Thyroid gland (tissue), 4 donors: ENCODE results near the gene CDC14B. TPM values are rescaled to one million over a fixed set of nuclear protein-coding genes. Genes with fewer than 3 reads are reported as not detected.

Experiments
- DNase-seq, 2 donors: peaks; one replicate each; pipeline ENCODE4 v3.0.0-alpha.2; 2019
- H3K27ac ChIP-seq, 3 donors: fragments of 200-600 bp; sonication (generic); 1 replicate in 2 of 3; 2 replicates in 1 of 3; pipeline ENCODE4 v1.5.1; 2016 to 2019; ENCODE audit warnings: mild to moderate bottlenecking in 1 of 3, moderate library complexity in 1 of 3
- H3K27me3 ChIP-seq: fragments of 200-600 bp; sonication (generic); one replicate; pipeline ENCODE4 v1.5.1; 2019
- H3K36me3 ChIP-seq, 2 donors: fragments of 200-600 bp; sonication (generic); one replicate each; pipeline ENCODE4 v1.5.1; 2016 to 2019
- H3K4me1 ChIP-seq, 2 donors: fragments of 200-600 bp; sonication (generic); one replicate each; pipeline ENCODE4 v1.5.1; 2017 to 2019
- H3K4me3 ChIP-seq, 3 donors: fragments of 200-600 bp; sonication (generic); replicated peaks in 1 of 3; 1 replicate in 2 of 3; 2 replicates in 1 of 3; pipeline ENCODE4 v1.5.1; 2016; ENCODE audit warnings: mild to moderate bottlenecking in 1 of 3
- H3K9me3 ChIP-seq: fragments of 200-600 bp; sonication (generic); one replicate; pipeline ENCODE4 v1.5.1; 2017
- POLR2A ChIP-seq, 2 donors: fragments of 450-650 bp; IDR thresholded peaks; one replicate each; pipeline ENCODE4 v1.6.1; 2017; ENCODE audit warnings: antibody characterized with exemption in 2 of 2, mild to moderate bottlenecking in 2 of 2, moderate library complexity in 1 of 2
- WGBS, 2 donors: methylation state at CpG; one replicate each; pipeline ENCODE4 v1.1.5; 2017; 5-methylcytosine and 5-hydroxymethylcytosine counted together
- intact Hi-C: fragments of 100-400 bp; cut with DNase I; formaldehyde crosslinking; loops from one replicate; pipeline ENCODE4 v1.15.1; 2023
- total RNA-seq, 4 donors: library from RNA; depleted of rRNA; stranded (reverse); fragments of >200 nt; gene quantifications; one replicate each; pipeline ENCODE4 v1.2.3, GENCODE V29; 2016
- TF ChIP-seq, protein P1 (sequence below), 6 experiments: fragments of 200-600 bp in 3 of 6; fragments of 450-650 bp in 3 of 6; sonication (generic) in 3 of 6; IDR thresholded peaks; one replicate each; pipeline ENCODE4 v1.5.1; 2016 to 2019; ENCODE audit warnings: antibody characterized with exemption in 6 of 6, mild to moderate bottlenecking in 2 of 6, inconsistent platforms in 1 of 6, moderate library complexity in 1 of 6

Gene CDC14B
- total RNA-seq, 4 donors from 2014 or later, result 39.7 to 87.4 (median 56.3) TPM

DNA sequence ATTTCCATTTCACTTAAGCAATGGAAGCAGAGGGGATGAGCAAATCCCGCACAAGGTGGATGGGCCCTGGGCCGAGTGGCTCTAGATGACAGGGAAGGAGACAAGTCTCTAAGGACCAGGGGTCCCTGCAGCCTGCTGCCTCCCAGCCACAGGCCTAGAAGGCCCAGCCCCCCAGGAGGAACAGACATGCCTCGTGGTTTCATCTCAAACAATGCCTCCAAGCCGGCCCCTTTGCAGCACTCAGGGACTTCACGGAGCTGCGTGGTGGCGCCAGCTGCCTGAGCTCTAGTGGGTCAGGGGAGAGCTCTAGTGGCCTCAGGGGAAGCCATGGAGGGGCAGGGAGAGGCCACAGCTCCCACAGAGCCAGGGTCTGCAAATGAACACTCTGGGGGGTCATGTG lies 120.8 kb downstream of the CDC14B start:
- no peak for TF ChIP-seq POLR2A (IDR thresholded peaks at IDR 0.05)
- TF ChIP-seq, protein P1, sequence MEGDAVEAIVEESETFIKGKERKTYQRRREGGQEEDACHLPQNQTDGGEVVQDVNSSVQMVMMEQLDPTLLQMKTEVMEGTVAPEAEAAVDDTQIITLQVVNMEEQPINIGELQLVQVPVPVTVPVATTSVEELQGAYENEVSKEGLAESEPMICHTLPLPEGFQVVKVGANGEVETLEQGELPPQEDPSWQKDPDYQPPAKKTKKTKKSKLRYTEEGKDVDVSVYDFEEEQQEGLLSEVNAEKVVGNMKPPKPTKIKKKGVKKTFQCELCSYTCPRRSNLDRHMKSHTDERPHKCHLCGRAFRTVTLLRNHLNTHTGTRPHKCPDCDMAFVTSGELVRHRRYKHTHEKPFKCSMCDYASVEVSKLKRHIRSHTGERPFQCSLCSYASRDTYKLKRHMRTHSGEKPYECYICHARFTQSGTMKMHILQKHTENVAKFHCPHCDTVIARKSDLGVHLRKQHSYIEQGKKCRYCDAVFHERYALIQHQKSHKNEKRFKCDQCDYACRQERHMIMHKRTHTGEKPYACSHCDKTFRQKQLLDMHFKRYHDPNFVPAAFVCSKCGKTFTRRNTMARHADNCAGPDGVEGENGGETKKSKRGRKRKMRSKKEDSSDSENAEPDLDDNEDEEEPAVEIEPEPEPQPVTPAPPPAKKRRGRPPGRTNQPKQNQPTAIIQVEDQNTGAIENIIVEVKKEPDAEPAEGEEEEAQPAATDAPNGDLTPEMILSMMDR (IDR thresholded peaks at IDR 0.05), result no peak
- no peaks in the 10 kb centered on the region for H3K27me3 ChIP-seq

DNA sequence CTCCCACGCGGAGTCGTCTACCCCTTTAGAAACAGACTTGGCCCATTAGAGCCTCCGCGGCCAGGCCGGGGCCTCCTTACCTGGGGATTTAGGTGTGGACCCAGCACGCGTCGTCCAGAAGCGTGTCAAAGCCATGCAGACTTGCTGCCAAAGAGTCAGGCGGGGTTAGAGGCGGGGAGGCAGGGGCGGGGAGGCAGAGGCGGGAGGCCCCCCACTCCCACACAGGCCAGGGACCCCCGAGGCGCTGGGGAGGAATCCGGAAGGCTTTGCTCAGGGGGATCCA lies 122.6 kb downstream of the CDC14B start:
- 95 to 96% methylated on average over 6 to 17 of the region's 17 CpGs for WGBS, 2 donors

More for the DNA sequence above, 120.8 kb downstream of the CDC14B start:
- Histone ChIP-seq H3K27ac (no peak overlapping the region), H3K9me3 (no peaks in the 10 kb centered on the region), H3K4me1 (no peaks in the 10 kb centered on the region), H3K36me3 (no peaks in the 10 kb centered on the region), H3K4me3 (no peak overlapping the region)
- DNase-seq, result no peak
- 57 to 83% methylated on average over 4 to 7 of the region's 7 CpGs for WGBS, 2 donors
- intact Hi-C loops, result no loop called here

DNA sequence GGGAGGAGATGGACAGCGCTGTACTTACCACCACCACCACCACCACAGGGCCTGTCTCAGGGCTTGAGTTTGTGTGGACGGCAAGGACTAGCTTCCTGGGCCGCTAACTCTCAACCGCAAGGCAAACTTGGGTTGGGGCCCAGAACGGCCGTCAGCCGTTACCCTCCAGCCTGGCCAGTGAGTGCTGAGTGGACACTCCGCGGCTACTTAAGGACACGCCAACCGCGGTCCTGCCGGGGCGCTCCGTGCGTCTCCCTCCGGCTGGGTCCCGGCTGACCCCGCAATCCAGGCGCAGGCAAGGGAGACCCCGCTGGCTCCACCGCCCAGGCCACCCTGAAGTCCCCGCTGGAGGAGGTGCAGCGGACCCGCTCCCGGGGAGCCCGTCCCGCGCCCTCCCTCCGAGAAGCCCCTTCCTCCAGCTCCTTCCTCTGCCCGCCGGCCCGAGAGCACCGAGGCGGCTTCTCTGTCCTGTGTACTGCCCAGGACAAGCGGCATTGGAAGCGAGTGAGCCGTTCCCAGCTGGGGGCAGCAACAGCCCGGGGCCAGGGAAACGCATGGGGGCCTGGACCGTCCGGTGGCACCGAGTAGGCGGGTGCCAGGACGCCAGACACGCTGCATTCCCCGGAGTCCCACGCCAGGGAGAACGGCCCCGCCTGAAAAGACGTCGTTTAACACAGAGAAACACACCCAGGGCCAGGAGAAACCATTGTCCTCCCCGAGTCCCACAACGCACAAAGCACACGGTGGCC lies 123.1 kb downstream of the CDC14B start:
- Histone ChIP-seq H3K9me3 (no peaks in the 10 kb centered on the region), H3K4me3 (no peak overlapping the region), H3K4me1 (peaks cover 0 to 7% of the 10 kb centered on the region in 2 donors), H3K27ac (no peak overlapping the region), H3K27me3 (no peaks in the 10 kb centered on the region), H3K36me3 (no peaks in the 10 kb centered on the region)
- intact Hi-C loops, result no loop called here
- DNase-seq, result no peak
- 97% methylated on average over 30 to 44 of the region's 55 CpGs for WGBS, 2 donors
- TF ChIP-seq, protein P1 (IDR thresholded peaks at IDR 0.05), result no peak
- TF ChIP-seq POLR2A (IDR thresholded peaks at IDR 0.05), result no peak

More for the DNA sequence above, 122.6 kb downstream of the CDC14B start:
- H3K4me3 ChIP-seq, result no peak overlapping the region
- TF ChIP-seq, protein P1 (IDR thresholded peaks at IDR 0.05), result no peak
- no peak for TF ChIP-seq POLR2A (IDR thresholded peaks at IDR 0.05)
- no peaks in the 10 kb centered on the region for H3K36me3 ChIP-seq
- peaks cover 0 to 2% of the 10 kb centered on the region in 2 donors for H3K4me1 ChIP-seq
- intact Hi-C loops, result no loop called here
- no peak for DNase-seq
- no peaks in the 10 kb centered on the region for H3K27me3 ChIP-seq
- no peaks in the 10 kb centered on the region for H3K9me3 ChIP-seq
- H3K27ac ChIP-seq, result no peak overlapping the region

DNA sequence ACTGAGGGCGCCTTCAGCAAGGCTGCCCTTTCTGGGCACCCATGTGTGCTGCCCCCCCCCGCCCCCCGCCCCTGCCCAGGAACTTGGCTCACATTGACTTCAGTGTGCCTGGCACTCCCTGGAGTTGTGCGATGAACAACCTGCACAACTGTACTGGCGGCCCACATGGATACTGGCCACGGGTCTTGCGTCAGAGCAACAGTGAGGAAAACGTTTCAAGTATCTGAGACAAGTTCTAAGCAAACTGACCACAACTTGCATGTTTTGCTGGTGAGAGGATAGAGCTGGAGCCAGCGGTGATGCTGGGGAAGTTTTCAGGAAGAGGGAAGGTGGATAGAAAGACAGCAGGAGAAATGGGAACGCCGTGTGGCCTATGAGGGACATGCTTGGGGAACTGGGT lies 124.3 kb downstream of the CDC14B start:
- peaks cover 0 to 14% of the 10 kb centered on the region in 2 donors for H3K4me1 ChIP-seq
- peaks cover 3 to 7% of the 10 kb centered on the region in 2 donors for H3K36me3 ChIP-seq
- no peaks in the 10 kb centered on the region for H3K9me3 ChIP-seq
- no peak for DNase-seq
- H3K27ac ChIP-seq, result no peak overlapping the region
- WGBS, 2 donors, result 85 to 95% methylated on average over 8 to 11 of the region's 11 CpGs
- H3K27me3 ChIP-seq, result no peaks in the 10 kb centered on the region
- no peak overlapping the region for H3K4me3 ChIP-seq
- TF ChIP-seq, protein P1 (IDR thresholded peaks at IDR 0.05), result no peak
- no peak for TF ChIP-seq POLR2A (IDR thresholded peaks at IDR 0.05)
- intact Hi-C loops, result no loop called here

DNA sequence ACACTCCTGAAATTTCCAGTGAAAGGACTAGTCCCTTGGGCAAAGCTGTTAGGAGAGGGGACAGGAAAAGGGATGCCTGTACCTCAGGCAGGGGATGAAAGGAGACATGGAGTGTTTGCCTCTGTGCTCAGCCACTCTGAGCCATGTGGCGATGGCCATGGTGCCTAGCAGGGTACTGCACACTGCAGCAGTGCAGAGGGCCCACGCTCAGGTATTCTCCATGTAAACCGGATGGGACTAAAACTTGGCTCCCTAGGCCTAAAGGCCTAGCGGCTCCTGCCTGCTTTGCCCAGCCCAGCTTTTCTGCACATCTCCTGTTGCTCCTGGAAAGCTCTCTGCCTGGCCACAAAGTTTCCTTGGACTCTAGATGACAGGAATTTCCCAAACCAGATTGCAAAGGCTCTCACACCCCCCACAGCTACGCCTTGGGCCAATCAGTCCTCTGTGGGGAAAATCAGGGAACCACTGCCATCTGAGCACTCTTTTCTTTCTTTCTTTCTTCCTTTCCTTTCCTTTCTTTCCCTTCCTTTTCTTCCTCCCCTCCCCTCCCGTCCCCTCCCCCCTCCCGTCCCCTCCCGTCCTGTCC lies 125.3 kb downstream of the CDC14B start:
- DNase-seq, result no peak
- no peak overlapping the region for H3K27ac ChIP-seq
- H3K9me3 ChIP-seq, result no peaks in the 10 kb centered on the region
- peaks cover 0 to 14% of the 10 kb centered on the region in 2 donors for H3K4me1 ChIP-seq
- no peaks in the 10 kb centered on the region for H3K27me3 ChIP-seq
- no peak overlapping the region for H3K4me3 ChIP-seq
- TF ChIP-seq, protein P1 (IDR thresholded peaks at IDR 0.05), result no peak
- no peak for TF ChIP-seq POLR2A (IDR thresholded peaks at IDR 0.05)
- intact Hi-C loops, result no loop called here
- 89 to 90% methylated on average over 8 of the region's 8 CpGs for whole genome bisulfite sequencing, 2 donors
- peaks cover 10 to 13% of the 10 kb centered on the region in 2 donors for H3K36me3 ChIP-seq
